Measurements from ENCODE around the gene CRTAC1.

DNA sequence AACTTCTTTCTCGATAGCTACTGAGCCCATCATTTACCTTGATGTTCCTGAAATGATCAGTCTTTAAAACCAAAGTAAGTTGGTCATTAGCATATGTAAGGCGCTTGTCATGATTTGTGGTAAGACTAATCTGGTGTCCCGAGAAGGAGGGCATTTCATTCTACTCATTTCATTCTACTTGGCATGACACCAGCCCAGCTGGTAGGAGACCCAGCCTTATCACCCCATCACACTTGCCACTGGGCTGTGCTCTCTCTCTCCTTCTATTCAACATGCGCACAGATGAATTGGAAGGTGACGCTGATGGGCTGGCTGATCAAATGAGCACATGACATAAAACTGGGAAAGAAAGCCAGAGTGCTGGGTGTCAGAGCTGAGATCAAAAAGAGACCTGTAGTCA, 65.7 kb downstream of the CRTAC1 start:
- TF ChIP-seq, protein P1, sequence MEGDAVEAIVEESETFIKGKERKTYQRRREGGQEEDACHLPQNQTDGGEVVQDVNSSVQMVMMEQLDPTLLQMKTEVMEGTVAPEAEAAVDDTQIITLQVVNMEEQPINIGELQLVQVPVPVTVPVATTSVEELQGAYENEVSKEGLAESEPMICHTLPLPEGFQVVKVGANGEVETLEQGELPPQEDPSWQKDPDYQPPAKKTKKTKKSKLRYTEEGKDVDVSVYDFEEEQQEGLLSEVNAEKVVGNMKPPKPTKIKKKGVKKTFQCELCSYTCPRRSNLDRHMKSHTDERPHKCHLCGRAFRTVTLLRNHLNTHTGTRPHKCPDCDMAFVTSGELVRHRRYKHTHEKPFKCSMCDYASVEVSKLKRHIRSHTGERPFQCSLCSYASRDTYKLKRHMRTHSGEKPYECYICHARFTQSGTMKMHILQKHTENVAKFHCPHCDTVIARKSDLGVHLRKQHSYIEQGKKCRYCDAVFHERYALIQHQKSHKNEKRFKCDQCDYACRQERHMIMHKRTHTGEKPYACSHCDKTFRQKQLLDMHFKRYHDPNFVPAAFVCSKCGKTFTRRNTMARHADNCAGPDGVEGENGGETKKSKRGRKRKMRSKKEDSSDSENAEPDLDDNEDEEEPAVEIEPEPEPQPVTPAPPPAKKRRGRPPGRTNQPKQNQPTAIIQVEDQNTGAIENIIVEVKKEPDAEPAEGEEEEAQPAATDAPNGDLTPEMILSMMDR (conservative IDR thresholded peaks at IDR 0.05 in 1 of 2, IDR thresholded peaks at IDR 0.05 in 1 of 2; ENCODE audit: extremely low read depth in 1 of 2, insufficient read depth in 1 of 2, low read depth in 1 of 2, low read length in 2 of 2) = no peak
- TF ChIP-seq EZH2 (IDR thresholded peaks at IDR 0.05; ENCODE audit: borderline replicate concordance, low read length) = no peak
